ENCODE results near the gene GMDS.
"Not testable (repeated sequence)": the region's sequence is repeated elsewhere in the genome, so short reads cannot be mapped to it uniquely, and the experiment has no call there.

Gene GMDS

GRCh38 chr6:1702580-1703051 is 542.8 kb downstream of the GMDS start:
- in situ Hi-C loops (cut with HindIII; ENCODE audit: low sequenced_read_pairs): no loop called here

GRCh38 chr6:1701668-1702353 is 543.6 kb downstream of the GMDS start:
- in situ Hi-C loops (cut with HindIII; ENCODE audit: low sequenced_read_pairs): no loop called here

- in situ Hi-C loops (cut with HindIII; ENCODE audit: low sequenced_read_pairs): no loop called here
These were observed 545.0 kb downstream of the GMDS start for GRCh38 chr6:1700278-1700967.

GRCh38 chr6:1698527-1698926 is 546.9 kb downstream of the GMDS start:
- in situ Hi-C loops (cut with HindIII; ENCODE audit: low sequenced_read_pairs): no loop called here

GRCh38 chr6:1697688-1698351 is 547.6 kb downstream of the GMDS start:
- in situ Hi-C loops (cut with HindIII; ENCODE audit: low sequenced_read_pairs): no loop called here

- in situ Hi-C loops (cut with HindIII; ENCODE audit: low sequenced_read_pairs): no loop called here
These were observed 548.9 kb downstream of the GMDS start for GRCh38 chr6:1696463-1696850.

GRCh38 chr6:1695546-1696462 is 549.6 kb downstream of the GMDS start:
- in situ Hi-C loops (cut with HindIII; ENCODE audit: low sequenced_read_pairs): no loop called here

GRCh38 chr6:1691828-1692227 is 553.6 kb downstream of the GMDS start:
- in situ Hi-C loops (cut with HindIII; ENCODE audit: low sequenced_read_pairs): not testable (repeated sequence)

GRCh38 chr6:1690656-1691055 is 554.7 kb downstream of the GMDS start:
- in situ Hi-C loops (cut with HindIII; ENCODE audit: low sequenced_read_pairs): not testable (repeated sequence)

GRCh38 chr6:1689141-1689540 is 556.3 kb downstream of the GMDS start:
- in situ Hi-C loops (cut with HindIII; ENCODE audit: low sequenced_read_pairs): no loop called here

GRCh38 chr6:1688396-1688795 is 557.0 kb downstream of the GMDS start:
- in situ Hi-C loops (cut with HindIII; ENCODE audit: low sequenced_read_pairs): no loop called here

- in situ Hi-C loops (cut with HindIII; ENCODE audit: low sequenced_read_pairs): no loop called here
These were observed 558.0 kb downstream of the GMDS start for GRCh38 chr6:1687402-1687801.

GRCh38 chr6:1686117-1687098 is 559.0 kb downstream of the GMDS start:
- in situ Hi-C loops (cut with HindIII; ENCODE audit: low sequenced_read_pairs): no loop called here

- in situ Hi-C loops (cut with HindIII; ENCODE audit: low sequenced_read_pairs): no loop called here
These were observed 565.7 kb downstream of the GMDS start for GRCh38 chr6:1679688-1680068.

- in situ Hi-C loops (cut with HindIII; ENCODE audit: low sequenced_read_pairs): no loop called here
These were observed 566.2 kb downstream of the GMDS start for GRCh38 chr6:1679031-1679687.

- in situ Hi-C loops (cut with HindIII; ENCODE audit: low sequenced_read_pairs): no loop called here
These were observed 567.2 kb downstream of the GMDS start for GRCh38 chr6:1678201-1678600.

GRCh38 chr6:1672379-1672778 is 573.0 kb downstream of the GMDS start:
- in situ Hi-C loops (cut with HindIII; ENCODE audit: low sequenced_read_pairs): no loop called here

GRCh38 chr6:1670711-1671462 is 574.5 kb downstream of the GMDS start:
- in situ Hi-C loops (cut with HindIII; ENCODE audit: low sequenced_read_pairs): no loop called here

GRCh38 chr6:1669996-1670395 is 575.4 kb downstream of the GMDS start:
- in situ Hi-C loops (cut with HindIII; ENCODE audit: low sequenced_read_pairs): no loop called here
